Left lobe of liver (tissue), 2 donors: Measurements from ENCODE around the gene ARMC9. TPM values are rescaled to one million over a fixed set of nuclear protein-coding genes. Genes with fewer than 3 reads are reported as not detected.
"Not testable (repeated sequence)": the region's sequence is repeated elsewhere in the genome, so short reads cannot be mapped to it uniquely, and the experiment has no call there.

Experiments used
- ATAC-seq: fragments of 200-7000 bp; cut with Tn5 transposase; one replicate; pipeline ENCODE4 v1.9.1; 2020; ENCODE audit warnings: mild to moderate bottlenecking, moderate library complexity
- DNase-seq: peaks from one replicate; pipeline ENCODE4 v3.0.0-alpha.2; 2020; ENCODE audit warnings: low spot score
- total RNA-seq: library from RNA; stranded (reverse); gene quantifications from one replicate; pipeline ENCODE4 v1.2.1, GENCODE V29; 2021
- donor health status: DM: no; HTN: no; CAD: no; lungs with moderate emphysema.
- donor health status: DM: no; HTN: yes; CAD: no.

ARMC9 gene
- total RNA-seq, 1 donor from 2014 or later, result 1.9 TPM

- DNase-seq (no peak), ATAC-seq (no peak)
These were observed 40.3 kb downstream of the ARMC9 start for GRCh38 chr2:231238689-231239088.

- no peak for ATAC-seq
- no peak for DNase-seq
These were observed 41.3 kb downstream of the ARMC9 start for GRCh38 chr2:231239751-231240150.

GRCh38 chr2:231241755-231242507 lies 43.5 kb downstream of the ARMC9 start:
- peak; percentile 46 for ATAC-seq
- DNase-seq, result no peak

- no peak for DNase-seq
These were observed 45.4 kb downstream of the ARMC9 start for GRCh38 chr2:231243866-231244265.

GRCh38 chr2:231244382-231245248 lies 46.2 kb downstream of the ARMC9 start:
- DNase-seq, result no peak
- no peak for ATAC-seq

More at GRCh38 chr2:231243866-231244265, 45.4 kb downstream of the ARMC9 start:
- ATAC-seq, result no peak

- DNase-seq (no peak), ATAC-seq (peak; percentile 23)
These were observed 47.0 kb downstream of the ARMC9 start for GRCh38 chr2:231245249-231246094.

GRCh38 chr2:231246171-231246842 lies 47.9 kb downstream of the ARMC9 start:
- ATAC-seq (no peak), DNase-seq (no peak)

- DNase-seq (no peak), ATAC-seq (no peak)
These were observed 51.7 kb downstream of the ARMC9 start for GRCh38 chr2:231250146-231250545.

- no peak for ATAC-seq
- no peak for DNase-seq
These were observed 52.3 kb downstream of the ARMC9 start for GRCh38 chr2:231250698-231251097.

- DNase-seq, ATAC-seq: not testable (repeated sequence)
These were observed 54.9 kb downstream of the ARMC9 start for GRCh38 chr2:231253292-231253691.

- DNase-seq (no peak), ATAC-seq (no peak)
These were observed 58.1 kb downstream of the ARMC9 start for GRCh38 chr2:231256494-231256893.

- DNase-seq, result no peak
- ATAC-seq, result no peak
These were observed 59.3 kb downstream of the ARMC9 start for GRCh38 chr2:231257763-231258162.

- no peak for DNase-seq
- no peak for ATAC-seq
These were observed 60.3 kb downstream of the ARMC9 start for GRCh38 chr2:231258701-231259100.

- DNase-seq, result no peak
- no peak for ATAC-seq
These were observed 60.7 kb downstream of the ARMC9 start for GRCh38 chr2:231259104-231259503.

GRCh38 chr2:231260442-231261208 lies 62.2 kb downstream of the ARMC9 start:
- DNase-seq (no peak), ATAC-seq (peak; percentile 49)

GRCh38 chr2:231263118-231263831 lies 64.8 kb downstream of the ARMC9 start:
- ATAC-seq (no peak), DNase-seq (no peak)

GRCh38 chr2:231270221-231271114 lies 72.0 kb downstream of the ARMC9 start:
- ATAC-seq (no peak), DNase-seq (no peak)

- no peak for DNase-seq
- no peak for ATAC-seq
These were observed 74.6 kb downstream of the ARMC9 start for GRCh38 chr2:231272991-231273390.
